Limb (tissue), 2 donors: ENCODE results near the gene DAAM1.

Source experiments
- DNase-seq, 2 donors: peaks; one replicate each; pipeline ENCODE4 v3.0.0-alpha.2; 2016; ENCODE audit errors: extremely low spot score in 2 of 2

DAAM1 gene

GRCh38 chr14:59292028-59292427 is 103.6 kb downstream of the DAAM1 start:
- DNase-seq, result no peak

- no peak for DNase-seq
Observed at GRCh38 chr14:59292921-59293534, 104.6 kb downstream of the DAAM1 start.

GRCh38 chr14:59293935-59294661 is 105.6 kb downstream of the DAAM1 start:
- no peak for DNase-seq

DNA sequence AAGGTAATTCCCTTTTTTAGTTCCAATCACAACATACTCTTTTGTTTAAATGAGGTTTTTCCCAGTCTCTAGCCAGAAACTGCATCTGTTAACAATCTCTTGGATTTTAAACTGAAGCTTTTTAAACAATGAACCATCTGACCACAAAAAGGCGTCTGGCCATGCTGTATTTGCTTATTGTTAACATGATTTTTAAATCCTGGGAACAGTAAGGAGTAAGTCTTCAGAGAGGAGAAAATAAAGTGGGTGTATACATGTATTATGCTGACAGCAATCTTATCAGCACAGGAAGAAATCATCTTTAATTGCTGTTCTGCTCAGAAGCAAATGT is 106.2 kb downstream of the DAAM1 start:
- DNase-seq, result no peak

- no peak for DNase-seq
Observed at GRCh38 chr14:59295951-59296350, 107.5 kb downstream of the DAAM1 start.

GRCh38 chr14:59296508-59296907 is 108.0 kb downstream of the DAAM1 start:
- no peak for DNase-seq

GRCh38 chr14:59297071-59297776 is 108.8 kb downstream of the DAAM1 start:
- DNase-seq, result no peak

DNA sequence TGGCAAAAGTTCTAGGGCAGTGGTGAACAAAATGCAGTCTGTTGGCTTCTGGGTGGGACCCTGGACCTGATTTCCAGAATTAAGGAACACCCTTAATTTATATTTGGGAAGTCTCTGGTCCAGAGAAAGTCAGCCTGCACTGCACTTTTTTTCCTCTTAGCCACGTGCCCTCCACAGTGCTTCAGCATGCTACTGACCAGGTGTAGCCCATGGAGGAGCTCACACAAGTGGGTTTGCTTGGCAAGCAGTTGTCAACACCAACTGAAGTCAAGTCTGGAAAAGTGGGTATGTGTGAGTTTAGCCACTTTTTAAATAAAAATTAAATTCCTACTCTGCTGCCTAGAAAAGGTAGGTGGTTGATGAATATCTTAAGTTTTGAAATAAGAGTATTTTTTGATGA is 111.3 kb downstream of the DAAM1 start:
- no peak for DNase-seq

DNA sequence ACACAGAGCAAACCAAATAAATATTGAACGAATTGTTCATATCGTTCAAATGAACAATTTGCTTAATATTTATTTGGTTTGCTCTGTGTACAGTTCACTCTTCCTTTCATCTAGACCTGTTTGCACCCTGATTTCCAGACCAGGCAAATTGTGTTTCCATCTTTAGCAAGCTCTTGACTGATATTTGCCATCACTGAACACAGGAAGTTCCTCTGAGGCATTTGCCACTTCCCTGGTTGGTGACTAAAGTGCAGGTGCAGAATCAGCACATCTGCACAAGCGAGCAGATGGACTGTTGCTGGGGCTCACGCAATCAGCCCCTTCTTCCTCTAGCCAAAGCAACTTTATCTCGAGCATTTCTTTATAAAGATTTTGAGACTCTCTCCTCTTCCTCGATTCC is 112.9 kb downstream of the DAAM1 start:
- no peak for DNase-seq

DNA sequence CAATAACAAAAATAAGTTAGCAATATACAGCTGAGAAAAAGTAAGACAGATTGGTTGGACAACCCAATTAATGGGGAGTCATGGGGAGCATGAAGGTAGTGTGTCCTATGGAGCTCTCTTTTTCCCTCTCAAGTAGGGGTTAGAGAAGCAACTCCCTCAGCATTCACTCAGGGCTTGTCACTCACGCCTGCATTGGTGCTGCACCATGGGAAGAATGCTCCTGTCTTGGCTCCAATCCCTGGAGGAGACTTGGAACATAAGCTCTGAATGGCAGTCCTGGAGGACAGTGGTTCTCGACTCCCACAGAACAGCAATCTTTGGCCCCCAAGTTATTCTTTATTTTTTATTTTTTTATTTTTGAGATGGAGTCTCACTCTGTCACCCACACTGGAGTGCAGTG is 113.8 kb downstream of the DAAM1 start:
- DNase-seq, result no peak

- no peak for DNase-seq
Observed at GRCh38 chr14:59303216-59303615, 114.7 kb downstream of the DAAM1 start.

DNA sequence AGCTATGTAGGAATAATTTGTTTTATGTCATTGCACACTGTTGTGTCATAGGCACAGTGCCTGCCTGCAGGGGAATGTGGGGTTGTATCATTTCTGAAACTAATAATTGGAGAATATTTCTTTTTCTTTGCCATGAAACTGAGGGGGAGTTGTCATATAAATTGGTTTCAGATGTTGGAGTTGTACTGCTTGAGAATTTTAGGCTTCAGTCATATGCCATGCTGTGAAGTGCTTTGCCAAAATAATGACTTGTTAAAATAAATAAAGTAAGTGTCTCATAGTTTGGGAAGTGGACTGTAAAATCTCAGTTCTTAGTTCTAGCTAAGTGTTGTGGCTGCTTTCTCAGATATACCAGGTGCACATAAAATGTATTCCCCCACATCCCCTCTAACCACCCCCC is 116.8 kb downstream of the DAAM1 start:
- DNase-seq, result no peak

GRCh38 chr14:59305836-59306555 is 117.5 kb downstream of the DAAM1 start:
- no peak for DNase-seq

DNA sequence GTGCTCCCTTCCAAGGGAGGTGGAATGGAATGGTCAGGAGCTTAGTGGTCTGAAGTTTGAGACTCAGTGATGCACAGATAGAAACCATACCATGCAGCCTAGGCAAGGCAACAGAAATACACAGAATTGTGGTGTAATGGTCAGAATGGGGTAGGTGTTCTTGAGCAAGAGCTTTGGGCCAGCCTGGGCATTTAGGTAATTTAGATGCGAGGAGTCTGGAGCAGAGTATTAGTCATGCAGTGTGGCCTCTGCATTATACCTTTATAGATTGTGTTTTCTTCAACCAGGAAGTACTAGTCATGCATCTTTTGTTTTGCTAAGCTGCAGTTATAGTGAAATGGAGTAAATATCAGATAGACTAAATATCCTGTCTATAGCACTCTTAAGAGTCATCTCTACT is 118.3 kb downstream of the DAAM1 start:
- DNase-seq, result no peak

GRCh38 chr14:59308086-59308485 is 119.6 kb downstream of the DAAM1 start:
- DNase-seq, result no peak

DNA sequence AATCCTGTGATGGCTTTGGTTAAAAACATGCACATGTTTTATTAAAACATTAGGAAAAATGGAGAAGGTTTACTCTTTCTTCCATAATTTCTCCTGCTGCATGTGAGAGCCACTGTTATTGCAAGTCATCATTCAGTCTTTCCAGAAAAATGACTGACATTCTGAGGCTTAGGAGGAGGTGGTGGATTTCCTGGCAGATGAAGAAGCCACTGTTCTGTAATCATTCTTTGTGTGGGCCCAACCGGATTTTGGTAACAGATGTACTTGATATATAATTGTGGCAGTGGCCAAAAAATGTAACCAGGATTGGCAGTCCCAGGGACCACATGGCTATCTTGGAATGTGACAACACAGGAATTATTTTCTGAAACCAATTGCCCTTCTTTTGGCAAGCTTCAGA is 120.2 kb downstream of the DAAM1 start:
- no peak for DNase-seq

DNA sequence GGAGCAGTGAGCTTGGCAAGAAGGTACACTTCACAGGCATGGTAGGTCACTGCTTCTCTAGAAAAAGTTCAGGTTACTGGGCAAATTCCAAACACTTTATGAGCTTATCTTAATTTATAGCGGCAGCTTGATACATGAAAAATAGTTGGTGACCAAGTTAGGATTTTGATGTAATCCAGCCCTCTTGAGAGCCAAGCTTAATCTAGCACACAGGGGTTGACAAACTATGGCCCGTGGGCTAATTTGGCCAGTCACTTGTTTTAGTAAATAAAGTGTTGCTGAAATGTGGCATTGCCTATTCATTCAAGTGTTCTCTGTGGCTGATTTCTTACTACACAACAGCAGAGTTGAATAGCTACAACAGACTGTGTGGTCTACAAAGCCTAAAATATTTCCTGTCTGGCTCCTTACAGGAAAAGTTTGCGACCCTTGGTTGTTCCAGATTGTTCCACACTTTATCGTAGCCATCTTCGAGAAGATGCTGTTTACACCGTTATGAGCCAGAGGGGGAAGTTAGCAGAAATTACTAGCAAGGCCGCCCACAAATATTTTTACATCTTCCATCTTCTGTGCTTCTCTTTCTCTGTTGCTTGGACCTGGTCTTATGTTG is 120.9 kb downstream of the DAAM1 start:
- no peak for DNase-seq

DNA sequence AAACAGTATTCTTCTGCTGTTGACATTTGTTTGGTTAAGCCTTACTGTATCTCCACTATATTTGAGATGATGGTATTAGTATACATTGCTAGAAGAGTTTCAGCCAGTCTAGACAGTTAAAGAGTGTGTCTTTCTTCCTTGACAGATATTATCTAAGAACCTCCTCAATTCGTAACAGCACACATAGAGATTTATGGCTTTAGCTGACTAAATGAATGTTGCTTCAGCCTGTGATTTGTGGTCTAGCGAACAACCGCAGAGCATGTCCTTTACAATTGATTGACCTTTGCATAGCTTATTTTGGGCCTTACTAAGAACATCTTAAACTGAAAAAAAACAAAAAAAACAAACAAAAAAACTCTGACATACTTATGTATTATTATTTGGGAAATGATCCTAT is 122.2 kb downstream of the DAAM1 start:
- DNase-seq, result no peak

- no peak for DNase-seq
Observed at GRCh38 chr14:59311723-59312122, 123.3 kb downstream of the DAAM1 start.

- no peak for DNase-seq
Observed at GRCh38 chr14:59313144-59313651, 124.7 kb downstream of the DAAM1 start.
